ENCODE measurements around the gene RSL24D1.

Gene RSL24D1

DNA sequence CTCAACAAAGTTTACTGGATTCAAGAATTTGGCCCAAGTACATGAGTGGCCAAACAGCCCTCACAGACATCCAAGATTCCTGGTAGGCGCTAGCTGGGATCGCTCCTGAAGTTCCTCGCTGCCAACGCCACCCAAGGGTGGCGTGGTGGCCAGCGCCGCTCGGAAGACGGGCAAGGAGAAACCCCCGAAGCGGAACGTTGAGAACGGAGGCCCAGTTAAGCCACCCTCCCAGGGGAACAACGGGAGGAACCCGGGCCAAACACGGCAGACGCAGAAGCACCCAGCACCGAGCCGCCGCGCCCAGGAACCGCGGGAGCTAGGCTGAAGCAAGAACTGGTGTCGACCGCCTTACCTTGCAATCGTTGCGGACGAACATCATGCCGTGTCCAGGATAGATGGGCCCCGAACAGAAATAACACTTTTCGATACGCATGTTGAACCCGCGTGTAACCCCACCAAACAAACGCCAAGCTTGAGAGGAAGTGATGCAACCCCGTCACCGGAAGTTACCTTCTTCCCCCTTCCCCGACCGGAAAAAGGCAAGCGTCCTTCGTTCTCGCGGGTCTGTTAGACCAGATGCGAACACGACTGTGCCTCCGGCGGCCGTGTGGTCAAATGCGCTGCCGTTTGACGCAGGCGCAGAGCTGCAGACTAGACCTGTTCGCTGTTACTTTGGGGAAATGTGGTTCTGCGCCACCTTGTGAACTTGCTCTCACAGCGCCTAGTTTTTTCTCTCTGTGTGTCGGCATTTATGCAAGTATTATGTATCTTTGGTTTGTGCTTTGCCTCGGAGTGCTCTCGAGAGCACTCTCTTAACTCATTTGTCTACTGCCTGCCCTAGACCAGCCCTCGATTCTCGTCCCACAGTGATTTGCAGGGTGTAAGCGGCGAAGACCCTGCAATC, at the start of gene RSL24D1:
TSS of gene RSL24D1 (minus strand) at position 484 of the 904 bp plus-strand sequence. CDS start at position 433, 51 bp downstream.
- peak; percentile 93 for DNase-seq

DNA sequence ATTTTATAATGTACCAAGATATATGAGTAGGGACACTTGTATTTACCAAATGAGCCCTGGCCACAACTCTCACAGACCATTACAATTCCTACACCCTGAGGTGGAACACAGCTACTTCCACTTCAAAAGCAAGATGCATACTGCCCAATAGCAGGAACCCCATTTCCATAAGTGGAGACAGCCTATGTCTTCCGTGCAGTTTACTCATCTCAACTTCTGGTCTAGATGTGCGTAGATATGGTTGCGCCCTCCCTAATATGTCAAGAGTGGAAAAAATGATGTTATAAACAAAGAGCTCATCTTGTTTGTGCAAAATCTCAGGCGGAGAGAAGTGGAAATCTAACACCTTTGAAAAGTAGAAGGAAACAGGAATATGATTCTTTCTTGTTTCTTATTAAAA, 48.3 kb upstream of the RSL24D1 start:
- DNase-seq: no peak

DNA sequence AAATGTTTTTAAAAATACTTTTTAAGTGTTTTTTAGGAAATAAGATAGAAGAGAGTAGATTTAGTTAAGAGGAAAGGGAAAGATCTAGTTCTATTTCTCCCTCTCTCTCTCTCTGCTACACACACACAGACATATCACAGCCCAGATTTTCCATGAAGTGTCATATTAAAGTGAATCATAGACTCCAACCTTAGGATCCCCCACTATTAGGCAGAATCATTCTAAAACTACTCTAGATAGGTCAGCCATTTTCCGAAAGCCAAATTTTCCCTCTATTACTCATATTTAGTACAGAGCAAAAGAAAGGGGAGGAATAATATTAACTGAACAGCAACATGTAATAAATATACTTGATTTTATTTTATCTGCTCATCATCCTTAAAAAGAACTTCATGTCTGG, 45.1 kb upstream of the RSL24D1 start:
- no peak for DNase-seq

DNA sequence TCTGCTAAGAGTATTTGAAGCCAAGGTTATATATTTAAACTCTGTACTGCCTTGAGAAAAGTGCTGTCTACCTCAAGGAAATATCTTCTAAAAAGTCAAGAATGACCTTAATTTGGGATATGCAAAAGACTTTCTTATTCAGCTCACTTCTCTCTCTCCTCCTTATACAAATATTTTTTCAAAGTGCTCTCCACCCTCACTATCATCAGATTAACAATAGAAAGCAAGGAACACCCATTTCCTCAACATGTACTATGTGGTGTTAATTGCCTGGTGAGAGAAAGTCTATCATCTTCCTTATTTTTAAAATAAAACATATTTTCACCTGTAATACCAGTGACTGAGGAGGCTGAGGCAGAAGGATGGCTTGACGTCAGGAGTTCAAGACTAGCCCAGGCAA, 44.4 kb upstream of the RSL24D1 start:
- no peak for DNase-seq

DNA sequence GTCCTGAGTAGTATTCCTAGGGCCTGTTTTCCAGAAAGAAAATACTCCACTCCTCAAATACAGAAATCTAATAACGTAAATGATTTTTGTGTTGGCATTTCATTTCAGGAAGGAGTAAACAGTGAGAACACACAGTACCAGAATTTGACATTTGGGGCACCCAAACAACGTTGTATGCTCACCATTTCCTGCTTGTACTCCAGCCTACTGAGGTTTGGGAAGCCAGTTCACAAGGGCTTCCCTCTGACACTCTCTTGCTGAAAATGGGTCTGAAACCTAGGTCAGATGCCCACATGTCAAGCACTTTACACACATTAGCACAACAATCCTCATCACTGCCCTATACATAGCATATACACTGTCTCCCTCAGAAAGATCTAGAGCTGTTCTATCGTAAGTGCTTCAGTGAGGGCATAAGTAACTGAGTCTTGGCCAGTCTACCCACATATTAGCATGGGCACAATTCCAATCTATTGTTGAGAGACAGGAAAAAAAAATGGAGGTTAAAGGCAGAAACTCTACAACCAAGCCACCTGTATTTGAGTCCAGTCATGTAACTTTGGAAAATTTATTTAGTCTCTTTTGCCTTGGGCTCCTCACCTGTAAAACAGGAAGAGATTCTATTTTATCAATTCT, 43.5 kb upstream of the RSL24D1 start:
- DNase-seq: no peak

DNA sequence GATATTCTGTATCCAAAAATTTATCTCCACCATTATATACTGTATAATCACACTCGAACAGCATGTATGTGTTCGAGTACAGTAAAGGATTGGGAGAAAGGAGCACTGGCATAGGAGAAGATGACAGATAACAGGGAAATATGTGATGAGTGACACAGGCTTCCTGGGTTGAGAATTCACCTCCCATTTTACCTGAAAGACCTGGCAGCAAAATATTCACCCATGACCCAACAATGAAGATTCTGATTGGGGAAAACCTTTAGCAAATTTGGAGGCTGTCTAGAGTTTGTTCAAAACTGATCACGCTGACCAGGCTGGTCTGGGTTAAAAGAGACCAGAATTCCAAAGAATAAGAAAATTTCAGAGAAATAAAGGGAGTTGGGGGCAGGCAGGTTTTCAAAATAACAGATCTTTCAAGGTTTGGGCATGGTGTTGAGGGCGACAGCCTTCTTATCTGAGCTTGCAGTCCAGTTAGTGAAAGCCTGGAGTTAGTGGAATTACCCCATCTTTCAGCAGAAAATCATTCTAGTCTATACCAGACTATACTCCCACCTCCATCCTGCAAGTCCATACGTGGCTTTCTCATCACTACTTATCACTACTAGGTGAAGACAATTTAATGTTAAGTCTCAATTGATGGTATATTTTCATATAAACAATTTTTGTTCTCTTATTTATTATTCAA, 42.8 kb upstream of the RSL24D1 start:
- no peak for DNase-seq

DNA sequence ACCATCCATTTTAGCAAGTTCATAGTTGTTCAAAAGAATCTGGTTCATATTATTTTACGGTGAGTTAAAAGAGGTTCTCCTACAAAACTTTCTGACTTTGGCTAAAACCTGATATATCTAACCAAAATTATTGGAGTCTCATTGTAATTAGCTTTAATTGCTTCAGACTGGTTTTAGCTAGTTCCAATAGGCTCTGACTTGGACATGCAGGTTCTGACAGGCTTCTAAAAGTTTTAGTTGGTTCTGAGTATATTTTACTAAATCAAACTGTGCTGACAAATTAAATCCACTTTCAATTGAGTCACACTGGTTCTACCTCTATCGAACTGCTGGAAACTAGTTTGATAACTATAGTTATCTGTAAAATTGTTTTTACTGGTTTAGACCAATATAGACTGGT, 42.1 kb upstream of the RSL24D1 start:
- DNase-seq: no peak

DNA sequence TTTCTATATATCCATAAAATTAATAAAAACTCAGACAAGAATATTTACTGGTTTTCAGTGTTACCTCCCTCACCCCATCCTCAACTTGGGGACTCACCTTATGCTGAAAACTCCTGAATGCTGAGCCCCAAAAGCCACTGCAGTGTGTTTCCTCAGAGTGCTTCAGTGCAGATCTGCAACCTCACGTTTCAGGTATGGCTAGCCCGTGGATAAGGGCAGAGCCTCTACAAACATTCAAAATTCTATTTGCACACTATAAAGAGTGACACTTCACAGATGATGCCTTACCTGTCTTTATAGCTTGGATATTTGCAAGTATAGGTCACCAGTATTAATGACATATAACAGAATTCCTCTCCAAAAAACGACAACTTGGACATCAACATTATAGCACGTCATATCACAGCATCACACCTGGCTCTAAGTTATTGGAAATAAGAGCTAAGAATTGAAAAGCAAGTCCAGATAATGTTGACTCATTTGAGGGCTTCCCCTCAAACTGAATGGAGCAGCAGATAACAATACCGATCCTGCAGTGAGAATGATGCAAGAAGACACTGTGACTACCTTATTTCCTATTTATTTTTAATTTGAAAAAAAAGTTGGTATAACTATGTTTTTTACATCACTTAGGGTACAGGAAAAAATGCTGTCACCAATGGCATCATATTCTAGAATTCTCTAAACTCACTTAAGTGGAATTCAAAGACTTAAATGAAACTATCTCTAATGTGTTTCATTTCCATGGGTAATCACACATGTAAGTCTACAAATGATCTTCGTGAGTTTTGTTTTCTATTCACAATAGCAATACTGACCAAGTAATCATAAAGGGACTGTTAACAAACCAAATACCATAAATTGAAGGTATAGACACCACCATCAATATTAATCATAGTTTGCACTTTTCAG, 40.7 kb upstream of the RSL24D1 start:
- DNase-seq: no peak

DNA sequence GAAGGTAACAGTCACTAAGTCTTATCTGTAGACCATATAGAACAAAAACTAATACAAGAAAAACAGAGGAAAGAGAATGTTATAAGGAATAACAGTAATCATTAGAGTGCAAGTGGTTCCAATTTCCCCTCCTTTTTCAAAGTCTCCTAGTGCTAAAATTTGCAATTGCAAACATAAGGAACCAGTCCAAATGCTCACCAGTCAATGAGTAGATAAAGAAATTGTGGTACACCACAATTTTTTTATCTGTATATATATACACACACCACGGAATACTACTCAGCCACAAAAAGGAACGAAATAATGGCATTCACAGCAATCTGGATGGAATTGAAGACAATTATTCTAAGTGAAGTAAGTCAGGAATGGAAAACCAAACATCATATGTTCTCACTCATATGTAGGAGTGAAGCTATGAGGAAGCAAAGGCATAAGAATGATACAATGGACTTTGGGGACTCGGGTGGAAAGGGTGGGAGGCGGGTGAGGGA, 38.9 kb upstream of the RSL24D1 start:
- DNase-seq: no peak

DNA sequence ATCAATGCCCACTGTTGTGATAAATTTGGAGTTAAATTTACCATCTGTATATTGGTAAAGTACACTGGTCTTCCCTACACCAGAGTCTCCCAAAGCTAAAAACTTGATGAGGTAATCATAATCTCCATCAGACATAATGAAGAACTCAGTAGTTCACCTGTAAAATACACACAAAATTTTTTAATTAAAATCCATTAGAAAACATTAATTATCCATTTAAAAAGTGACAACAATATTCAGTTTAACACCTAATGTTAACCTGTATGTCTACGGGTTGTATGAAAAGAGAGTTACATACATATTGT, 38.0 kb upstream of the RSL24D1 start:
- no peak for DNase-seq

DNA sequence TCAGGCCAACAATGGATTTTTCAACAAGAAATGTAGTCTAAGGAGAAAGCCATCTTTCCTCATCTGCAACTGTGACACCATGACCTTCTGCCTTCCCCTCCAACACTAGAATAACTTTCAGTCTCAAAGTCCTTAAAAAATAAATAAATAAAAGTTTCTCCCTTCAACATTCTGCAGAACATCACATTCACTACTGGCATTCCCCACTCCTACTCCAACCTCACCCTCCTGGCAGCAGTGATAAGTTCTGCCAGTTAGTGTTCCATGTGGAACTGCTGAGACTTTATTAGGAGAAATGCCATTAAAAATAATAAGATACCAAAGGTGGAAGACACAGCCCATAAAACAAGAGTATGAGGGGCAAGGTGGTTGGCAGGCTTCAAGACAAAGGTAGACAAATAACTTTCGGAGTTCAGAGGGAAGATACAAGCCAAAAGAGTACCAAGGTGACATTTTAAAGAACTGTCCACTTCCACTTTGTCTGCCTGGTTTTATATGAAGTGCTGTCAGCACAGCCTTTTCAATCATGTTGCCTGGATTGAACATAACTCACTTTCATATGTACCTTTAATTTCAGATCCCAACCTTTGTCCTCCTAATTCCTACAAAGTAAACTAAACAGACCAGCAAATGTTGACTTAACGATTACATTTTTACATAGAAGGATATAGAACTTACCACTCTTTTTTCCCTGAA, 37.5 kb upstream of the RSL24D1 start:
- DNase-seq: no peak

DNA sequence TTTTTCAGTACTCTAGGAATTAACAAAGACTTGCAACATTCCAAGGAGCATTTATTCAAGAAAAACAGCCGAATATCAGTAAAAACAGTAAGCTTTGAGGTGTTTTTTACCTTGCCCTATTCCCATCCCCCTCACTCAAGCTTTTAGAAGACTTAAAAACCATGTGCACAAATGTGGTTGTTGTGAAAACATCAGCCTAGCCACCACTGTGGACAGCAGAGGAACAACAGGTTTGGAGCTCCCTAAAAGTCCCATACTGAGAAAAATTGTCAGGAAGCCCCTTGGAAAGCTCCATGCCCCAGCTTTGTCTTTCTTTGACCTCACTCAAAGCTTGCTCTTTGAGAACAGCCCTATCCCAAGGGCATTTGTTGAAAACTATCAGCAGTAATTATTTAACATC, 34.7 kb upstream of the RSL24D1 start:
- DNase-seq: no peak

DNA sequence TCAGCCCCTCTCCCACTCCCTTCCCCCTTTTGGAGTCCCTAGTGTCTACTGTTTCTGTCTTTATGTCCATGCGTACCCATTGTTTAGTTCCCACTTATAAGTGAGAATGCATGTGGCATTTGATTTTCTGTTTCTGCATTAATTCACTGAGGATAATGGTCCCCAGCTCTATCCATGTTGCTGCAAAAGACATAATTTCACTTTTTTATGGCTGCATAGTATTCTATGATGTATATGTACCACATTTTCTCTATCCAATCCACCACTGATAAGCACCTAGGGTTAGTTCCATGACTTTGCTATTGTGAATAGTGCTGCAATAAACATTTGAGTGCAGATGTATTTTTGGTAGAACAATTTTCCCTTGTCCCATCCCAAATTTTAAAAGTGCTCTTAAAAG, 34.2 kb upstream of the RSL24D1 start:
- DNase-seq: no peak

DNA sequence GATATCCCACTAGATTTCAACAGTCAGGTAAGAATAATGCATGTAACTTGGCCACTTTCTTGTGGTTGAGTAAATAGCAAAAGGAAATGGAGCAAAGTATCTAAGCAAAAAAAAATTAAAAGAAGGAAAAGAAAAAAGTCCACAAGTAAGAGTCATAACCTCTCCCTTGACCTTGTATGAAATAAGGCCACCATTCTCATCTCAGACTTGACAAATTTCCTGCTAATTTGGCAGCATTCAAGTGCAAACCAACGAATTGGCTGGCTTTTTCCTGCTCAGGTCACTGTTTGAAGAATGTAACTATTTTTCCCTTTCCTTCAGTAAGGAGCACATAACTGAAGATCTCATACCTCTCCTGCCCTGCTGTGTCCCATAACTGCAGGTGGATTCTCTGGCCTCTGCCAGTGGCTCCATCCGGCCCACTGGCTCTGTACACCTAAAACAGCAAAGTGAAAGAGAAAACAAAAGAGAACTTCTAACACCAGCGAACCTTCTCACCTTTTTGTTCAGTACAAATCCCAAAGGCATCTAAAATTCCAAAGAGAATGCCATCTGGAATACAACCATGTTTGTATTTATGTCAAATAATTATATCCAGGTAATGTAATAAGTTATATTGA, 33.4 kb upstream of the RSL24D1 start:
- DNase-seq: no peak

DNA sequence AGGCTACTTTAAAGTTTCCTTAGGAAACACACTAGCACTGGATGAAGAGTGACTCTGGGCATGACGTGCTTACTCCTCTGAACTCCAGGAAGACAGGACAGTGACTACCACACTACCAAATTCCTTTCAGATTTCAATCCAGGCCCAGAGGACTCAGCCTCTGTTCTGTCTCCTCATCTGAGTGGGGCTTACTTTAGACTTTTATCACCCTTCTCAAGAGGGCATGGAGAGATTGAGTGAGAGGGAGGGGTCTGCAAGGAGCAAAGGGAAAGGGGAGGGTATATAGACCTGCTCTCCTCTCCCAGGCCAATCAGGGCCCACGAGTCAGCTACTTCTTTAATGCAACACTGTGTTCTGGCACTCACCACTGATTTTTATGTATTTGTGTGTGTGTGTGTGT, 29.4 kb upstream of the RSL24D1 start:
- no peak for DNase-seq

DNA sequence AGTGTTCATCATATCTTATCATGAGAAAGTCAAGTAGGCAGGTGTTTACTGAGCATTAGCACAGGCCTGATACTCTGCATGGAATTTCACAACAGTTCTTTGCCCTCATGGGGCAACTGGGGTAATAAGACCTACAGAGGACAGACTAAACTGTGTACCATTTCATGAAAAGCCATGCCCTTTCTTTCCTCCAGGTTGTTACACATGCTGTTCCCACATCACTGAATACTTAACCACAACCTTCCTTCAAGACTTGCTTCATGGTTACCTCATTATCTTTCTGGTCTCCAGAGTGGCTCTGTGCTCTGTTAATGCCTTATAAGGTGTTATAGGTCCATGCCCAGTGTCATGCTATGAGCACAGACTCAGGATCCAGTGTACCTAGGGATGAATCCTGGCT, 28.2 kb upstream of the RSL24D1 start:
- DNase-seq: no peak

DNA sequence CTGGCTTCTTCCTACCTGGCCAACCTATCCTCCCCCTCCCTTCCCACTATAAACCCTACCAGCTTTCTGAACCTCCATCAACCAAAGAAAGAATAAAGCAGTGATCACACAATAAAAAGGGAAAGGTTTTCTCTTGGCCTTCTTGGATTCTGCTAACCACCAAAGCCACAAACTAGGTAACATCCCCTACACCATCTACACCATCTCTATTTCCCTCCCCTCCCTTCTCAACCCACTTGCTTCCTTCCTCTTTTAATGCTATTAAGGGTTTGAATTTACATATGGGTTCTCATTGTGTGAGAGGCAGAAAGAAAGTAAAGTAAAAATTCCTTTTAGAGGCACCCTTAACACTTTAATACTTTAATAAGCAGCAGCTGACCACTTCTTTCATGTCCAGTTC, 25.8 kb upstream of the RSL24D1 start:
- no peak for DNase-seq

DNA sequence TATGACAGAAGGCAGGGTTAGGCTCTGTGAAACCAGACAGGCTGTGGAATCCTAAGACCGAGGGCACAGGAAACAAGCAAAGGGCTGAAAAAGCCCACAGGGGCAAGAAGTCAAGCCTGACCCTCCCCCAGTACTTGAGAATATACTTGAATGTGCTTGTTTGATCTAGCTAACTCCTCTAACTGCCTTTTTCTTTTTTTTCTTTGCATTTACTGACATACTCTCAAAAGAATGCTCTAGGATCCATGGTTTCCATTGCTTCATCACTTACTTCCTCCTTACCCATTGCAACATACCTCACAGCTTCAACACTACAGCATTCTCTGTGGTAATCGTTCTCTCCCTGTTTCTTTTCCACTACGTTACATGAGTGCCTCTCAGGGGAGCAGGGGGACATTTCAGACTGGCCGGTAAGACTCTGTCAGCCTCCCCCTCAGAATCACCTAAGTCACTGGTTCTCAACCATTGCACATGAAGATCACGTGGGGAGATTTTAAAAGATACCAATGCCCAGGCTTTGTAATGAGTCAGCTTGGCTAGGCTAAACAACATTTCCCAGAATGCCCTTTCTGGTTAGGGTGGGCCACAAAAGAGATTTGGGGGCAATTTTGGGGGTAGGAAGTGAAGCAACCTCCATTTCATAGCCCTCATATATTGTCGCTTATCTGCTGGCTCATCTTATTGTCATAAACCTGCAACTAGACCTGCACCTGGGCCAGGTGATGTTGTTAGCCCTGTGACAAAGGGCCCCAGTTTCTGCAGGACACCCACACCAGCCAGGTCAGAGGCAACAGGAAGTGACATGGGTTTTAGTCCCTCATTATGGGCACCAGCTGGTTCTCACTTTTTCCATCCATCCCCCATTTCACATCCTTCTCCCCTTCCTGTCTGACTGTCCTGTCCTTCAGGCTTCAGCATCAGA, 24.6 kb upstream of the RSL24D1 start:
- DNase-seq: no peak

DNA sequence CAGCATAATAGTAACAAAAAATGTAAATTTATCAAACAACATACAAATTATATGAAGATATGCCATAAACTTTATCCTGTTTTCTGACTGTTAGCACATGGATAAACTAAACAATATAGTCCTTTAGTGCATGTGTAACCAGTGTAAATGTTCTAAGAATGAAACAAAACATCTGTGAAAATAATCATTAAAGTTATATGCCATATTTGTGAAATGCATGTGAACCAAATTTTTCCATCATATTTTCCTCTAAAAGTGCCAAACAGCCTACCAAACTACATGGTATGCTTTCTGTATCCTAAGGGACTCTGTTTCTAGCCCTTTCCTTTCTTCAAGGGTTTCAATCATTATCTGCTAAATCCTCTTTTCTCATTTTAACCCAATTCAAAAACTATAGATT, 23.9 kb upstream of the RSL24D1 start:
- DNase-seq: no peak

DNA sequence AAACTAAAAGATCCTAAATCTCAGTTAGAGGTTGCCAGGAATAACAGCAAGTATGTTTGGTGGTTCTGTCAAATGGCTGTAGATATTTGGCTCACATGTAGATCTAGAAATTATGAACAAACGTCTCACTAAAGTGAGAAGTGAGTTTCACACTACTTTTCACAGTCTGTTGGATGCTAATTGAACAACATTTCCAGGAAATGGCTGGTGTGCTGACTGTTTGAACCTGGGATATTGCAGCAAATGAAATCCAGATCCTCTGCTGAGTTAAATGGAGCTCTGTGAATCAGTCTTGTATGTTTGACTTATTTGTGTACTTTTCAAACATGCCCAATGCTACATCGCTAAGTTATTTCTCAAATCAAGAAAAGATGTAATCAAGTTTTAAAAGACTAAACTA, 21.3 kb upstream of the RSL24D1 start:
- DNase-seq: no peak

DNA sequence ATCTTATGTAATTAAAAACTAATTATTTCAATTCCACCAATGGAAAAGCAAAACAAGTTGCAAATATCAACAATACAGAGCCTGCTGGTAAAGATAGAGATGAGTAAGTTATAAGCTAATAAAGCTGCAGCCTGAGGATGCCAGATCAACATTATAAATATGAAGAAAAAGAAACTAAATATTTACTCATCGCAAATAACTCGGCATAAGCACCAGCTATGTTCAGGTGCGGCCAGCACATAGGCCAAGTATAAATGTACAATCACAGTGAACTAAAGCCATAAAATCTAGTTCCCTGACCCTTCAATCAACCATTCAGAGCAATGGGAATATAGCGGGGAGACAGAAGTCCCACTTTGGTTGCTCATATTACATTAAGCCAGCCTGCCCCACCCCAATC, 7.7 kb upstream of the RSL24D1 start:
- no peak for DNase-seq

Measured in SHP77 treated with DMSO at 0.1 percent for 48 hours (cell line).